Fibroblast of pulmonary artery (primary cell): ENCODE measurements around the gene RAB40AL.
A peak's percentile ranks its signal among the peaks of the same experiment; 100 is the strongest.
"Not testable (repeated sequence)": the region's sequence is repeated elsewhere in the genome, so short reads cannot be mapped to it uniquely, and the experiment has no call there.

Experiments used
- DNase-seq: peaks from one replicate; pipeline ENCODE4 v3.0.0-alpha.2; 2010; ENCODE audit warnings: low read depth
- H3K4me3 ChIP-seq: replicated peaks from 2 replicates; pipeline ENCODE4 v1.5.1; 2011; ENCODE audit warnings: low read depth, mild to moderate bottlenecking, control low read depth, low read length, moderate library complexity
- CTCF ChIP-seq: IDR thresholded peaks from 2 replicates; pipeline ENCODE4 v1.5.1; 2011; ENCODE audit warnings: mild to moderate bottlenecking, control low read depth, low read length, inconsistent platforms; ENCODE audit errors: missing control alignments

RAB40AL gene

GRCh38 chrX:102966701-102967100, 29.6 kb downstream of the RAB40AL start:
- DNase-seq, result no peak
- H3K4me3 ChIP-seq, result no peak overlapping the region
- TF ChIP-seq CTCF, result no peak

- no peak for DNase-seq
- H3K4me3 ChIP-seq, result no peak overlapping the region
- TF ChIP-seq CTCF, result no peak
These were observed 31.1 kb downstream of the RAB40AL start for GRCh38 chrX:102968216-102968615.

- H3K4me3 ChIP-seq, DNase-seq: not testable (repeated sequence)
These were observed 34.5 kb downstream of the RAB40AL start for GRCh38 chrX:102971536-102971935.

GRCh38 chrX:102975016-102975415, 37.9 kb downstream of the RAB40AL start:
- DNase-seq, result no peak
- no peak for TF ChIP-seq CTCF
- H3K4me3 ChIP-seq, result no peak overlapping the region

- DNase-seq, result no peak
- H3K4me3 ChIP-seq, result no peak overlapping the region
- no peak for TF ChIP-seq CTCF
These were observed 39.2 kb downstream of the RAB40AL start for GRCh38 chrX:102976286-102976685.

- no peak for TF ChIP-seq CTCF
- peak; percentile 2 for DNase-seq
These were observed 39.9 kb downstream of the RAB40AL start for GRCh38 chrX:102976793-102977495.

GRCh38 chrX:102978594-102978993, 41.5 kb downstream of the RAB40AL start:
- no peak for TF ChIP-seq CTCF
- DNase-seq, result no peak
- H3K4me3 ChIP-seq, result no peak overlapping the region

More at GRCh38 chrX:102976793-102977495, 39.9 kb downstream of the RAB40AL start:
- H3K4me3 ChIP-seq, result no peak overlapping the region
